Effector memory CD8-positive, alpha-beta T cell (primary cell): Measurements from ENCODE around the gene CENPU.
A peak's percentile ranks its signal among the peaks of the same experiment; 100 is the strongest.

ENCODE experiments used
- ATAC-seq: fragments of 150-1000 bp; cut with Tn5 transposase; replicated peaks from 2 replicates; pipeline ENCODE4 v1.10.0; 2021; ENCODE audit warnings: mild to moderate bottlenecking, moderate library complexity
- DNase-seq, 3 experiments: peaks; one replicate each; pipeline ENCODE4 v3.0.0; 2021
- H3K27ac Mint-ChIP-seq, 2 donors: one replicate each; pipeline ENCODE4 v1.8.0; 2022; ENCODE audit warnings: mild to moderate bottlenecking in 2 of 2, mixed read lengths in 2 of 2, moderate library complexity in 2 of 2
- H3K27me3 Mint-ChIP-seq, 2 donors: one replicate each; pipeline ENCODE4 v1.8.0; 2022; ENCODE audit warnings: mixed read lengths in 2 of 2
- H3K36me3 Mint-ChIP-seq: one replicate; pipeline ENCODE4 v1.8.0; 2022; ENCODE audit warnings: mild to moderate bottlenecking, moderate library complexity, mixed read lengths; ENCODE audit not compliant: insufficient read depth
- H3K4me1 Mint-ChIP-seq, 2 donors: one replicate each; pipeline ENCODE4 v1.8.0; 2022; ENCODE audit warnings: low read depth in 2 of 2, mixed read lengths in 2 of 2
- H3K4me3 Mint-ChIP-seq, 2 donors: one replicate each; pipeline ENCODE4 v1.8.0; 2022; ENCODE audit warnings: mild to moderate bottlenecking in 2 of 2, mixed read lengths in 2 of 2, moderate library complexity in 2 of 2
- H3K9me3 Mint-ChIP-seq, 2 donors: one replicate each; pipeline ENCODE4 v1.8.0; 2022; ENCODE audit warnings: mixed read lengths in 2 of 2

Gene CENPU

GRCh38 chr4:184719407-184719806 is 14.5 kb downstream of the CENPU start:
- ATAC-seq (no peak), DNase-seq (no peak)
- Mint-ChIP-seq H3K9me3 (peaks cover 2 to 16% of the 10 kb centered on the region in 2 donors), H3K4me3 (no peak overlapping the region), H3K36me3 (peaks cover 7% of the 10 kb centered on the region), H3K4me1 (peaks cover 0 to 4% of the 10 kb centered on the region in 2 donors), H3K27ac (no peak overlapping the region), H3K27me3 (no peaks in the 10 kb centered on the region)

- Mint-ChIP-seq H3K4me3 (no peak overlapping the region), H3K27me3 (no peaks in the 10 kb centered on the region), H3K9me3 (peaks cover 0 to 7% of the 10 kb centered on the region in 2 donors), H3K27ac (no peak overlapping the region), H3K4me1 (peaks cover 0 to 4% of the 10 kb centered on the region in 2 donors), H3K36me3 (peaks cover 7% of the 10 kb centered on the region)
- ATAC-seq: no peak
- no peak for DNase-seq
Measured at GRCh38 chr4:184715526-184715925, 18.4 kb downstream of the CENPU start.

- Mint-ChIP-seq H3K9me3 (no peaks in the 10 kb centered on the region), H3K27ac (peak overlapping the region in 1 of 2 donors; percentile 47), H3K27me3 (no peaks in the 10 kb centered on the region), H3K4me3 (no peak overlapping the region), H3K4me1 (peaks cover 0 to 3% of the 10 kb centered on the region in 2 donors), H3K36me3 (peaks cover 7% of the 10 kb centered on the region)
- DNase-seq (no peak), ATAC-seq (no peak)
Measured at GRCh38 chr4:184713887-184714286, 20.0 kb downstream of the CENPU start.

GRCh38 chr4:184712322-184712721 is 21.6 kb downstream of the CENPU start:
- Mint-ChIP-seq H3K9me3 (no peaks in the 10 kb centered on the region), H3K4me1 (no peaks in the 10 kb centered on the region), H3K4me3 (no peak overlapping the region), H3K36me3 (no peaks in the 10 kb centered on the region), H3K27me3 (no peaks in the 10 kb centered on the region), H3K27ac (no peak overlapping the region)
- no peak for DNase-seq
- ATAC-seq: no peak

GRCh38 chr4:184706453-184706852 is 27.4 kb downstream of the CENPU start:
- H3K9me3 Mint-ChIP-seq: no peaks in the 10 kb centered on the region
- ATAC-seq: no peak
- no peaks in the 10 kb centered on the region for H3K27me3 Mint-ChIP-seq
- no peak for DNase-seq
- H3K27ac Mint-ChIP-seq: peak overlapping the region in 1 of 2 donors; percentile 66
- no peak overlapping the region for H3K4me3 Mint-ChIP-seq
- H3K4me1 Mint-ChIP-seq: no peaks in the 10 kb centered on the region
- H3K36me3 Mint-ChIP-seq: peaks cover 4% of the 10 kb centered on the region

- H3K4me3 Mint-ChIP-seq: peak overlapping the region in 1 of 2 donors; percentile 45
- peak overlapping the region in 1 of 2 donors; percentile 7 for H3K27ac Mint-ChIP-seq
- H3K9me3 Mint-ChIP-seq: no peaks in the 10 kb centered on the region
- ATAC-seq: peak; percentile 33
- H3K4me1 Mint-ChIP-seq: no peaks in the 10 kb centered on the region
- H3K36me3 Mint-ChIP-seq: peaks cover 4% of the 10 kb centered on the region
- no peaks in the 10 kb centered on the region for H3K27me3 Mint-ChIP-seq
- no peak for DNase-seq
Measured at GRCh38 chr4:184705692-184706091, 28.2 kb downstream of the CENPU start.

- Mint-ChIP-seq H3K9me3 (no peaks in the 10 kb centered on the region), H3K27ac (no peak overlapping the region), H3K4me1 (no peaks in the 10 kb centered on the region), H3K36me3 (peaks cover 8% of the 10 kb centered on the region), H3K4me3 (no peak overlapping the region), H3K27me3 (no peaks in the 10 kb centered on the region)
- DNase-seq: no peak
- no peak for ATAC-seq
Measured at GRCh38 chr4:184702114-184702513, 31.8 kb downstream of the CENPU start.

- DNase-seq (no peak), ATAC-seq (no peak)
- Mint-ChIP-seq H3K4me3 (no peak overlapping the region), H3K27me3 (no peaks in the 10 kb centered on the region), H3K36me3 (peaks cover 7% of the 10 kb centered on the region), H3K9me3 (no peaks in the 10 kb centered on the region), H3K27ac (no peak overlapping the region), H3K4me1 (no peaks in the 10 kb centered on the region)
Measured at GRCh38 chr4:184699941-184700340, 34.0 kb downstream of the CENPU start.

- Mint-ChIP-seq H3K27ac (no peak overlapping the region), H3K4me1 (no peaks in the 10 kb centered on the region), H3K27me3 (no peaks in the 10 kb centered on the region), H3K9me3 (no peaks in the 10 kb centered on the region), H3K4me3 (no peak overlapping the region), H3K36me3 (peaks cover 12% of the 10 kb centered on the region)
- ATAC-seq (no peak), DNase-seq (no peak)
Measured at GRCh38 chr4:184697956-184698355, 35.9 kb downstream of the CENPU start.

- H3K27ac Mint-ChIP-seq: peak overlapping the region in 1 of 2 donors; percentile 77
Measured at GRCh38 chr4:184695178-184695896, 38.6 kb downstream of the CENPU start.

GRCh38 chr4:184694412-184694956 is 39.4 kb downstream of the CENPU start:
- DNase-seq (no peak), ATAC-seq (no peak)
- H3K9me3 Mint-ChIP-seq: no peaks in the 10 kb centered on the region
- H3K4me3 Mint-ChIP-seq: no peak overlapping the region
- H3K36me3 Mint-ChIP-seq: peaks cover 18% of the 10 kb centered on the region
- no peaks in the 10 kb centered on the region for H3K4me1 Mint-ChIP-seq
- H3K27me3 Mint-ChIP-seq: no peaks in the 10 kb centered on the region
- H3K27ac Mint-ChIP-seq: no peak overlapping the region

More at GRCh38 chr4:184695178-184695896, 38.6 kb downstream of the CENPU start:
- Mint-ChIP-seq H3K4me1 (no peaks in the 10 kb centered on the region), H3K27me3 (no peaks in the 10 kb centered on the region), H3K4me3 (no peak overlapping the region), H3K9me3 (no peaks in the 10 kb centered on the region), H3K36me3 (peaks cover 18% of the 10 kb centered on the region)
- ATAC-seq (no peak), DNase-seq (no peak)

GRCh38 chr4:184693056-184693455 is 40.8 kb downstream of the CENPU start:
- Mint-ChIP-seq H3K9me3 (no peaks in the 10 kb centered on the region), H3K27ac (no peak overlapping the region), H3K4me1 (no peaks in the 10 kb centered on the region), H3K4me3 (no peak overlapping the region), H3K27me3 (no peaks in the 10 kb centered on the region), H3K36me3 (peaks cover 18% of the 10 kb centered on the region)
- no peak for DNase-seq
- ATAC-seq: no peak

- H3K27ac Mint-ChIP-seq: no peak overlapping the region
Measured at GRCh38 chr4:184689681-184690080, 44.2 kb downstream of the CENPU start.

GRCh38 chr4:184688447-184688846 is 45.4 kb downstream of the CENPU start:
- Mint-ChIP-seq H3K4me1 (peaks cover 2 to 4% of the 10 kb centered on the region in 2 donors), H3K27ac (no peak overlapping the region), H3K27me3 (no peaks in the 10 kb centered on the region), H3K36me3 (peaks cover 15% of the 10 kb centered on the region), H3K4me3 (no peak overlapping the region), H3K9me3 (no peaks in the 10 kb centered on the region)
- DNase-seq (no peak), ATAC-seq (no peak)

More at GRCh38 chr4:184689681-184690080, 44.2 kb downstream of the CENPU start:
- H3K4me3 Mint-ChIP-seq: no peak overlapping the region
- DNase-seq: no peak
- no peaks in the 10 kb centered on the region for H3K27me3 Mint-ChIP-seq
- peaks cover 0 to under 1% of the 10 kb centered on the region in 2 donors for H3K4me1 Mint-ChIP-seq
- peaks cover 16% of the 10 kb centered on the region for H3K36me3 Mint-ChIP-seq
- no peaks in the 10 kb centered on the region for H3K9me3 Mint-ChIP-seq
- no peak for ATAC-seq
